ENCODE measurements around the gene SLMAP.

The SLMAP gene

GRCh38 chr3:57756528-57757401 is 656 bp downstream of the SLMAP start:
- H3K27me3 ChIP-seq (ENCODE audit: control insufficient read depth, insufficient read depth, low read length): no peaks in the 10 kb centered on the region
- H3K9ac ChIP-seq (ENCODE audit: low read length): peak overlapping the region; percentile 87
- peak overlapping the region; percentile 67 for H3K4me3 ChIP-seq (ENCODE audit: low read length)
- no peaks in the 10 kb centered on the region for H3K36me3 ChIP-seq (ENCODE audit: control insufficient read depth, insufficient read depth, low read length)
- H3K9me3 ChIP-seq (ENCODE audit: control insufficient read depth, low read length): no peaks in the 10 kb centered on the region
- peaks cover 5% of the 10 kb centered on the region for H3K4me1 ChIP-seq (ENCODE audit: control insufficient read depth, insufficient read depth, low read length)

DNA sequence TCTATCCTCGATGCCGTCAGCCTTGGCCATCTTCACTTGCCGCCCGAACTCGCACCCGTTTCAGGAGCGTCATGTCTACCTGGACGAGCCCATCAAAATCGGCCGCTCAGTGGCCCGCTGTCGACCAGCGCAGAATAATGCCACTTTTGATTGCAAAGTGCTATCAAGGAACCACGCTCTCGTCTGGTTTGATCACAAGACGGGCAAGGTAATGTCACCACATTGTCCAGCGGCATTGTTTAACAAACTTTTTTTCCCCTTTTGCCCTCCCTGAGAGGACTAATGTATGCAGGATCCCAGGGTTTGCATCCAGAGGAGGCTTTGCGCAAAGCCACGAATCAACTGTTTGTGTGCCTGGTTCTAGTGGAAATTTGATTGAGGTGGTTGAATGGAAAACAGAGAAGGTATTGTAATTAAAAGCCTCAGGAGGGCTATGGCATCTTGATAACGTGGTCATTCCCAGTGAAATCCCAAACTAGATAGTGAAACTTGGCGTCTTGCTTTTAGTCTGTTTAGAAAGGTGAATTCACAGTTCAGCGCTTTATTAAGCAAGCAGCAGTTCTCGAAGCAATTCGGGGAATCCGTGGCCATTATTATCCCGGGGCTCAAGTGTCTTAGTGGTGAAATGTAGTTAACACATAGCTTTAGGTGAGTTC is 1.7 kb downstream of the SLMAP start:
- no peaks in the 10 kb centered on the region for H3K36me3 ChIP-seq (ENCODE audit: control insufficient read depth, insufficient read depth, low read length)
- H3K9me3 ChIP-seq (ENCODE audit: control insufficient read depth, low read length): no peaks in the 10 kb centered on the region
- H3K4me1 ChIP-seq (ENCODE audit: control insufficient read depth, insufficient read depth, low read length): peaks cover 5% of the 10 kb centered on the region
- peak overlapping the region; percentile 67 for H3K4me3 ChIP-seq (ENCODE audit: low read length)
- peak overlapping the region; percentile 87 for H3K9ac ChIP-seq (ENCODE audit: low read length)
- no peaks in the 10 kb centered on the region for H3K27me3 ChIP-seq (ENCODE audit: control insufficient read depth, insufficient read depth, low read length)

- Histone ChIP-seq H3K4me3 (ENCODE audit: low read length) (no peak overlapping the region), H3K36me3 (ENCODE audit: control insufficient read depth, insufficient read depth, low read length) (no peaks in the 10 kb centered on the region), H3K4me1 (ENCODE audit: control insufficient read depth, insufficient read depth, low read length) (peaks cover 3% of the 10 kb centered on the region), H3K27me3 (ENCODE audit: control insufficient read depth, insufficient read depth, low read length) (no peaks in the 10 kb centered on the region), H3K9ac (ENCODE audit: low read length) (peak overlapping the region; percentile 22), H3K9me3 (ENCODE audit: control insufficient read depth, low read length) (no peaks in the 10 kb centered on the region)
Observed at GRCh38 chr3:57758686-57759085, 2.6 kb downstream of the SLMAP start.

GRCh38 chr3:57764794-57765193 is 8.7 kb downstream of the SLMAP start:
- H3K4me1 ChIP-seq (ENCODE audit: control insufficient read depth, insufficient read depth, low read length): no peaks in the 10 kb centered on the region
- no peak overlapping the region for H3K4me3 ChIP-seq (ENCODE audit: low read length)
- no peak overlapping the region for H3K9ac ChIP-seq (ENCODE audit: low read length)
- no peaks in the 10 kb centered on the region for H3K9me3 ChIP-seq (ENCODE audit: control insufficient read depth, low read length)
- no peaks in the 10 kb centered on the region for H3K36me3 ChIP-seq (ENCODE audit: control insufficient read depth, insufficient read depth, low read length)
- H3K27me3 ChIP-seq (ENCODE audit: control insufficient read depth, insufficient read depth, low read length): no peaks in the 10 kb centered on the region

DNA sequence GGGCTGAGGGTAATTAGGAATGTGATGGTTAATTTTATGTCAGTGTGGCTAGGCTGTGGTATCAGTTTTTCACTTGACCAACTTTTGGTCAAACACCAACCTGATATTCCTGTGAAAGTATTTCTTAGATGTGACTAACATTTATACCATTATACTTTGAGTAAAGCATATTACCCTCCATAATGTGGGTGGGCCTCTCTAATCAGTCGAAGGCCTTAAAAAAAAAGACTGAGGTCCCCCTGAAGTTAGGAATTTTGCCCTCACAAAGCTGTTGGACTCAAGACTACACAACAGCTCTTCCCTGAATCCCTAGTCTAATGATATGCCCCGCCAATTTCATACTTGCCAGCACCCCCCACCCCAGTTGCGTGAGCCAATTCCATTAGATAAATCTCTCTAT is 12.5 kb downstream of the SLMAP start:
- no peak overlapping the region for H3K4me3 ChIP-seq (ENCODE audit: low read length)
- peaks cover 5% of the 10 kb centered on the region for H3K4me1 ChIP-seq (ENCODE audit: control insufficient read depth, insufficient read depth, low read length)
- H3K27me3 ChIP-seq (ENCODE audit: control insufficient read depth, insufficient read depth, low read length): no peaks in the 10 kb centered on the region
- no peaks in the 10 kb centered on the region for H3K36me3 ChIP-seq (ENCODE audit: control insufficient read depth, insufficient read depth, low read length)
- H3K9me3 ChIP-seq (ENCODE audit: control insufficient read depth, low read length): no peaks in the 10 kb centered on the region
- no peak overlapping the region for H3K9ac ChIP-seq (ENCODE audit: low read length)

- no peaks in the 10 kb centered on the region for H3K27me3 ChIP-seq (ENCODE audit: control insufficient read depth, insufficient read depth, low read length)
- no peaks in the 10 kb centered on the region for H3K36me3 ChIP-seq (ENCODE audit: control insufficient read depth, insufficient read depth, low read length)
- H3K4me3 ChIP-seq (ENCODE audit: low read length): no peak overlapping the region
- peaks cover 5% of the 10 kb centered on the region for H3K4me1 ChIP-seq (ENCODE audit: control insufficient read depth, insufficient read depth, low read length)
- H3K9ac ChIP-seq (ENCODE audit: low read length): no peak overlapping the region
- H3K9me3 ChIP-seq (ENCODE audit: control insufficient read depth, low read length): no peaks in the 10 kb centered on the region
Observed at GRCh38 chr3:57770009-57770827, 14.1 kb downstream of the SLMAP start.

GRCh38 chr3:57772251-57772650 is 16.1 kb downstream of the SLMAP start:
- Histone ChIP-seq H3K9me3 (ENCODE audit: control insufficient read depth, low read length) (no peaks in the 10 kb centered on the region), H3K36me3 (ENCODE audit: control insufficient read depth, insufficient read depth, low read length) (no peaks in the 10 kb centered on the region), H3K4me3 (ENCODE audit: low read length) (no peak overlapping the region), H3K27me3 (ENCODE audit: control insufficient read depth, insufficient read depth, low read length) (no peaks in the 10 kb centered on the region), H3K4me1 (ENCODE audit: control insufficient read depth, insufficient read depth, low read length) (peaks cover 9% of the 10 kb centered on the region), H3K9ac (ENCODE audit: low read length) (no peak overlapping the region)

- peaks cover 20% of the 10 kb centered on the region for H3K4me1 ChIP-seq (ENCODE audit: control insufficient read depth, insufficient read depth, low read length)
- no peak overlapping the region for H3K9ac ChIP-seq (ENCODE audit: low read length)
- no peaks in the 10 kb centered on the region for H3K36me3 ChIP-seq (ENCODE audit: control insufficient read depth, insufficient read depth, low read length)
- no peaks in the 10 kb centered on the region for H3K27me3 ChIP-seq (ENCODE audit: control insufficient read depth, insufficient read depth, low read length)
- no peaks in the 10 kb centered on the region for H3K9me3 ChIP-seq (ENCODE audit: control insufficient read depth, low read length)
- no peak overlapping the region for H3K4me3 ChIP-seq (ENCODE audit: low read length)
Observed at GRCh38 chr3:57777774-57778173, 21.7 kb downstream of the SLMAP start.

DNA sequence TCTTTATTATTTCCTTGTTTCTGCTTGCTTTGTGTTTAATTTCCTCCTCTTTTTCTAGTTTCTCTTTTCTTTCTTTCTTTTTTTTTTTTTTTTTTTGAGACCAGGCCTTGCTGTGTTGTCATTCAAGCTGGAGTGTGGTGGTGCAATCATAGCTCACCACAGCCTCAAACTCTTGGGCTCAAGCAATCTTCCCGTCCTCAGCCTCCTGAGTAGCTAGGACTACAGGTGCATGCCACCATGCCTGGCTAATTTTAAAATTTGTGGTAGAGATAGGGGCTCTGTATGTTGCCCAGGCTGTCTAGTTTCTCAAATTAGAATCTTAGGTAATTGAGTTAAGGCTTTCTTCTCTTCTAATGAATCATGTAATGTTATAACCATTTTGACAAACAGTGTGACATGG is 22.4 kb downstream of the SLMAP start:
- Histone ChIP-seq H3K36me3 (ENCODE audit: control insufficient read depth, insufficient read depth, low read length) (no peaks in the 10 kb centered on the region), H3K27me3 (ENCODE audit: control insufficient read depth, insufficient read depth, low read length) (no peaks in the 10 kb centered on the region), H3K9me3 (ENCODE audit: control insufficient read depth, low read length) (no peaks in the 10 kb centered on the region), H3K4me1 (ENCODE audit: control insufficient read depth, insufficient read depth, low read length) (peaks cover 27% of the 10 kb centered on the region), H3K4me3 (ENCODE audit: low read length) (no peak overlapping the region), H3K9ac (ENCODE audit: low read length) (no peak overlapping the region)

- H3K9me3 ChIP-seq (ENCODE audit: control insufficient read depth, low read length): no peaks in the 10 kb centered on the region
- H3K36me3 ChIP-seq (ENCODE audit: control insufficient read depth, insufficient read depth, low read length): no peaks in the 10 kb centered on the region
- H3K4me1 ChIP-seq (ENCODE audit: control insufficient read depth, insufficient read depth, low read length): peaks cover 36% of the 10 kb centered on the region
- no peak overlapping the region for H3K9ac ChIP-seq (ENCODE audit: low read length)
- no peaks in the 10 kb centered on the region for H3K27me3 ChIP-seq (ENCODE audit: control insufficient read depth, insufficient read depth, low read length)
- H3K4me3 ChIP-seq (ENCODE audit: low read length): no peak overlapping the region
Observed at GRCh38 chr3:57779666-57780065, 23.6 kb downstream of the SLMAP start.

- Histone ChIP-seq H3K4me1 (ENCODE audit: control insufficient read depth, insufficient read depth, low read length) (peaks cover 29% of the 10 kb centered on the region), H3K27me3 (ENCODE audit: control insufficient read depth, insufficient read depth, low read length) (no peaks in the 10 kb centered on the region), H3K9ac (ENCODE audit: low read length) (no peak overlapping the region), H3K9me3 (ENCODE audit: control insufficient read depth, low read length) (no peaks in the 10 kb centered on the region), H3K4me3 (ENCODE audit: low read length) (no peak overlapping the region), H3K36me3 (ENCODE audit: control insufficient read depth, insufficient read depth, low read length) (no peaks in the 10 kb centered on the region)
Observed at GRCh38 chr3:57783186-57784088, 27.3 kb downstream of the SLMAP start.

Measured in mucosa of stomach (tissue), 1 donor.